Mesothelial cell of epicardium (in vitro differentiated cells): ENCODE measurements around the gene CENPP. TPM values are rescaled to one million over a fixed set of nuclear protein-coding genes. Genes with fewer than 3 reads are reported as not detected.
A peak's percentile ranks its signal among the peaks of the same experiment; 100 is the strongest.

ENCODE experiments used
- DNase-seq, 2 experiments: peaks; one replicate each; pipeline ENCODE4 v3.0.0; 2021; ENCODE audit warnings: low spot score in 2 of 2; ENCODE audit not compliant: unreplicated experiment in 2 of 2
- H3K27ac Mint-ChIP-seq: 2 replicates; pipeline ENCODE4 v1.8.0; 2021; ENCODE audit warnings: mixed read lengths
- H3K27me3 Mint-ChIP-seq: 2 replicates; pipeline ENCODE4 v1.8.0; 2021; ENCODE audit warnings: low read depth, mixed read lengths
- H3K36me3 Mint-ChIP-seq: 2 replicates; pipeline ENCODE4 v1.8.0; 2021; ENCODE audit warnings: mixed read lengths
- H3K4me1 Mint-ChIP-seq: 2 replicates; pipeline ENCODE4 v1.8.0; 2021; ENCODE audit warnings: mixed read lengths
- H3K4me3 Mint-ChIP-seq: 2 replicates; pipeline ENCODE4 v1.8.0; 2021; ENCODE audit warnings: mild to moderate bottlenecking, moderate library complexity, mixed read lengths
- H3K9me3 Mint-ChIP-seq: 2 replicates; pipeline ENCODE4 v1.8.0; 2021; ENCODE audit warnings: mixed read lengths
- total RNA-seq: library from RNA; stranded (reverse); gene quantifications from 3 replicates; pipeline ENCODE4 v1.2.1, GENCODE V29; 2021
- TF ChIP-seq, protein P1 (sequence below): fragments of 200-600 bp; sonication (generic); IDR thresholded peaks from one replicate; pipeline ENCODE4 v1.5.0; 2021; ENCODE audit warnings: antibody characterized with exemption; ENCODE audit not compliant: unreplicated experiment

The CENPP gene
- total RNA-seq, 1 donor from 2014 or later: 7.8 TPM

DNA sequence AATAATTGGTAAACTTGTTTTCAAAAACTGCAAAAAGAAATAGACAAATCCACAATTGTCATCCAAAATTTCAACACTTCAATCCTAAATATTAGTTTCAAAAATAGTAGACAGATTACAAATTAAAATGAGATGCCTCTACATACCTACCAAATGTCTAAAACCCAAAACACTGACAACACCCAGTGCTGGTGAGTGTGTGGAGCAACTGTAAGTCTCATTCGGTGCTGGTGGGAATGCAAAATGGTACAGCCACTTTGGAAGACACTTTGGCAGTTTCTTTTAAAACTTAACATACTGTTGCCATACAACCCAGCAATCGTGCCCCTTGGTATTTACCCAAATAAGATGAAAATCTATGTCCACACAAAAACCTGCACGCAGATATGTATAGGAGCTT is 203.4 kb downstream of the CENPP start:
- TF ChIP-seq, protein P1, sequence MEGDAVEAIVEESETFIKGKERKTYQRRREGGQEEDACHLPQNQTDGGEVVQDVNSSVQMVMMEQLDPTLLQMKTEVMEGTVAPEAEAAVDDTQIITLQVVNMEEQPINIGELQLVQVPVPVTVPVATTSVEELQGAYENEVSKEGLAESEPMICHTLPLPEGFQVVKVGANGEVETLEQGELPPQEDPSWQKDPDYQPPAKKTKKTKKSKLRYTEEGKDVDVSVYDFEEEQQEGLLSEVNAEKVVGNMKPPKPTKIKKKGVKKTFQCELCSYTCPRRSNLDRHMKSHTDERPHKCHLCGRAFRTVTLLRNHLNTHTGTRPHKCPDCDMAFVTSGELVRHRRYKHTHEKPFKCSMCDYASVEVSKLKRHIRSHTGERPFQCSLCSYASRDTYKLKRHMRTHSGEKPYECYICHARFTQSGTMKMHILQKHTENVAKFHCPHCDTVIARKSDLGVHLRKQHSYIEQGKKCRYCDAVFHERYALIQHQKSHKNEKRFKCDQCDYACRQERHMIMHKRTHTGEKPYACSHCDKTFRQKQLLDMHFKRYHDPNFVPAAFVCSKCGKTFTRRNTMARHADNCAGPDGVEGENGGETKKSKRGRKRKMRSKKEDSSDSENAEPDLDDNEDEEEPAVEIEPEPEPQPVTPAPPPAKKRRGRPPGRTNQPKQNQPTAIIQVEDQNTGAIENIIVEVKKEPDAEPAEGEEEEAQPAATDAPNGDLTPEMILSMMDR: no peak
- no peaks in the 10 kb centered on the region for H3K27me3 Mint-ChIP-seq
- no peak overlapping the region for H3K27ac Mint-ChIP-seq

DNA sequence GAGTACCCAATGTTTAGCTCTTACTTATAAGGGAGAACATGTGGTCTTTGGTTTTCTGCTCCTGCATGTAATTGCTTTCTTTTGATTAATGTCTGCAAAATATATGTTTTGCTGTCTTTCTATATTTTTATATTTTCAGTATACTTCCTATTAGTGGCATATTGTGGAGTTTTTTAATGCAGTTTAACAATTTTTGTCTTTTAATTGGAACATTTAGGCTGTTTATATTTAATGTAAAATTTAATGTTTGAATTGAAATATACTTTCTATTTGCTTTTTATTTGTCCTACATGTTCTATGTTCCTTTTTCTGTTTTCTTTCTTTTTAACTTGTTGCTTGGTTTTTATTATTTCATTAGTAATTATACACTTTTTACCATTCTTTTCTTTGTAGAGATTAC is 205.1 kb downstream of the CENPP start:
- no peak for DNase-seq
- Mint-ChIP-seq H3K36me3 (no peaks in the 10 kb centered on the region), H3K27ac (no peak overlapping the region), H3K4me1 (peaks cover under 1% of the 10 kb centered on the region), H3K27me3 (no peaks in the 10 kb centered on the region), H3K9me3 (peaks cover 25% of the 10 kb centered on the region), H3K4me3 (no peak overlapping the region)
- TF ChIP-seq, protein P1: no peak

More for the DNA sequence above, 203.4 kb downstream of the CENPP start:
- no peaks in the 10 kb centered on the region for H3K36me3 Mint-ChIP-seq
- no peak for DNase-seq
- peaks cover 5% of the 10 kb centered on the region for H3K4me1 Mint-ChIP-seq
- peaks cover 25% of the 10 kb centered on the region for H3K9me3 Mint-ChIP-seq
- H3K4me3 Mint-ChIP-seq: no peak overlapping the region

DNA sequence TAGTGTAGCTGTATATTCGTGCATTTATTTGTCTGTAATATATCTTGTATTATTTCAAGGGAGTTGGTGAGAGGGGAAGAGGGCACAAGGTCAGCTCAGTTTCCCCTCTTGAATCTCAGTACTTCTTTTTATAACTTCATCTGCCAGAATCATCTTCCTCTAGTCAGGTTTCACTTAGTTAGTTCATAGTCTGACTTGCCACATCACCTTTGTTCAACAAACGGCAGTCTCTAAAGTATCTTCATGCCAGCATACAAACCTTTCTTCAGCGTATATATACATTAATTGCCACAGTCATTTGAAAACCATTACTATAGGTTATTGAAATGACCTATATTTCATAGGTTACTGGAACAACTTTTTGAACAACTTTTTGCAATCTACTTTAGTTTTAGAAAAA is 208.5 kb downstream of the CENPP start:
- no peak for DNase-seq
- Mint-ChIP-seq H3K36me3 (no peaks in the 10 kb centered on the region), H3K4me3 (no peak overlapping the region), H3K9me3 (peaks cover 25% of the 10 kb centered on the region), H3K4me1 (peaks cover 3% of the 10 kb centered on the region), H3K27me3 (no peaks in the 10 kb centered on the region), H3K27ac (no peak overlapping the region)
- TF ChIP-seq, protein P1: no peak

DNA sequence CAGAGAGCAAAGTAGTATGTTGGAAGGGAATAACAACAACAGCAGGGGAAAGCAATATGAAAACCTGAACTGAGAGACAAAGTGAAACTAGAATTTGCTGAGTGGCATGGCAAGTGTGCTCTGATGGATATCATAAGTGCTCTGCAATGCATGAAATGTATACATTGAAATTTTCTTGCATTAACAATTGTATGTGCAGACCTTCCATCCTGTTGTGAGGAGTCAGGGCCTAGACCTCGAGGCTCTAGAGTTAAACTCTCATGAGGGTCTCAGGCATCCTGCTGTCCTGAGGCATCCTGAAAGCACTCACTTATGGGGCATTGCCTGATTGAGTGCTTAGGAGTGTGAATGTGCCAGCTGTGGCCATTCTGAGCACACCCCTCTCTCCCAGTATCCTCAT is 208.9 kb downstream of the CENPP start:
- Mint-ChIP-seq H3K36me3 (no peaks in the 10 kb centered on the region), H3K9me3 (peaks cover 25% of the 10 kb centered on the region), H3K4me3 (no peak overlapping the region), H3K27ac (no peak overlapping the region), H3K4me1 (peaks cover 3% of the 10 kb centered on the region), H3K27me3 (no peaks in the 10 kb centered on the region)
- TF ChIP-seq, protein P1: no peak
- no peak for DNase-seq

DNA sequence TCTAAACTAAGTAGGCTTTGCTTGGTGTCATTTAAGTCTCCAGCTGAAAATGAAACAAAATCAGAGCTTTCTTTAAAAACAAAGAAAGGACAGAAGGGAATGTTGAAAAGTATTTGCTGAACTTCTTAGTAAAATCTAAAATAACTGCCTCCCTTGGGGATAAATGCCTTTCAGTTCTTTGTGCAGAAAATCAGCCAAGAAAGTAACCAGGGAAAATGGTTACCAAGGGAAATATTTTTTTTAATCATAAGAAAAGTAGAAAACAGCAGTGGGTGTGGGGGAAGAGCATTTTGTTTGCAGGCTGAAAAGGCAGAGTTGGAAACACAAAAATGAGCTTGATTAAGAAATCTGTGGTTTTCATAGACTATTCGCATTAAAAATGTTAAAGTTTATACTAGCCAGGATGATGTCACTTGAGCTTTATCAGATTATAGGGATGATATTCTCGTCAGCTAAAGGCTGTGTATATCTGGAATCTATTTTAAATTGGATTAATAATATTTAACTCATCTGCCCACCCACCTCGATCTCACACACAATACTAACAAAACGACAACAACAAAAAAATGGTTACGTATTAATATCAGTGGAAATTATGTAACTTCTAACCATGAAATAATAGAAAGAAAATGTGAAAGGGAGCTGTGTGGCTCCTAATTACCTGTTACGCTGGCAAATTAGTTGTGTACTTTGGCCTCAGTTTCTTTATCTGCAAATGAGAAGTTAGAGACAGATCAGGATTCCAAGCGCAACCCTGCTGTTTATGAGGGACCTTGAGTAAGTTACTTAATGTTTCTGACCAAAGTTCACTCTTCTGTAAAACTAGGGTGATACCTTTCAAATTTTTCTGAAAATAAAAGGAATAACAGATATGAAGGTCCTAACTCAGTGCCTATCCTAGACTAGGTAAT is 210.4 kb downstream of the CENPP start, which contains the start of gene ECM2:
Gene ECM2 (minus strand): TSS at position 51 of the 911 bp plus-strand sequence. CDS start 13,124 bp downstream, outside the sequence.
- no peaks in the 10 kb centered on the region for H3K36me3 Mint-ChIP-seq
- no peak within 1 kb of the TSS for H3K4me3 Mint-ChIP-seq
- peak within 1 kb of the TSS; percentile 43 for H3K27ac Mint-ChIP-seq

More for the DNA sequence above, 210.4 kb downstream of the CENPP start, which contains the start of gene ECM2:
- TF ChIP-seq, protein P1: no peak
- peaks cover 15% of the 10 kb centered on the region for H3K9me3 Mint-ChIP-seq
- DNase-seq: no peak
- H3K4me1 Mint-ChIP-seq: peaks cover 3% of the 10 kb centered on the region
- no peaks in the 10 kb centered on the region for H3K27me3 Mint-ChIP-seq
